NT2/D1 (cell line): Measurements from ENCODE around the gene ADCYAP1.
A peak's percentile ranks its signal among the peaks of the same experiment; 100 is the strongest.

ENCODE experiments used
- DNase-seq: peaks from one replicate; pipeline ENCODE4 v3.0.0-alpha.2; 2011; ENCODE audit warnings: low read depth, low spot score
- H3K27me3 ChIP-seq: 2 replicates; pipeline ENCODE4 v1.6.0; 2011; ENCODE audit warnings: mild to moderate bottlenecking; ENCODE audit not compliant: insufficient read length, insufficient read depth
- H3K36me3 ChIP-seq: 2 replicates; pipeline ENCODE4 v1.6.1; 2011; ENCODE audit warnings: mild to moderate bottlenecking, low read length, mixed read lengths; ENCODE audit not compliant: insufficient read depth, insufficient read length
- H3K4me1 ChIP-seq: 2 replicates; pipeline ENCODE4 v1.5.1; 2011; ENCODE audit not compliant: insufficient read depth, insufficient read length
- H3K4me3 ChIP-seq: 2 replicates; pipeline ENCODE4 v1.5.1; 2011; ENCODE audit warnings: low read depth; ENCODE audit not compliant: insufficient read length
- H3K9ac ChIP-seq: 2 replicates; pipeline ENCODE4 v1.6.0; 2011; ENCODE audit warnings: low read depth; ENCODE audit not compliant: insufficient read length
- H3K9me3 ChIP-seq: 2 replicates; pipeline ENCODE4 v1.5.1; 2011; ENCODE audit warnings: mild to moderate bottlenecking, low read length; ENCODE audit not compliant: insufficient read depth
- SUZ12 ChIP-seq: IDR thresholded peaks from 2 replicates; pipeline ENCODE4 v1.6.1; 2011; ENCODE audit not compliant: insufficient read length, insufficient read depth; ENCODE audit errors: extremely low read depth
- YY1 ChIP-seq: IDR thresholded peaks from 2 replicates; pipeline ENCODE4 v1.6.1; 2011; ENCODE audit not compliant: insufficient read length, insufficient read depth
- ZNF274 ChIP-seq: IDR thresholded peaks from 2 replicates; pipeline ENCODE4 v1.6.1; 2011; ENCODE audit warnings: mild to moderate bottlenecking, low read depth, low read length

ADCYAP1 gene

GRCh38 chr18:906416-907114, 1.9 kb downstream of the ADCYAP1 start:
- Histone ChIP-seq H3K9ac (no peak overlapping the region), H3K4me1 (no peaks in the 10 kb centered on the region), H3K9me3 (no peaks in the 10 kb centered on the region), H3K36me3 (no peaks in the 10 kb centered on the region), H3K27me3 (peaks cover 92% of the 10 kb centered on the region), H3K4me3 (peak overlapping the region; percentile 34)
- peak; percentile 36 for DNase-seq
- TF ChIP-seq ZNF274 (no peak), YY1 (no peak), SUZ12 (peak; percentile 74)

DNA sequence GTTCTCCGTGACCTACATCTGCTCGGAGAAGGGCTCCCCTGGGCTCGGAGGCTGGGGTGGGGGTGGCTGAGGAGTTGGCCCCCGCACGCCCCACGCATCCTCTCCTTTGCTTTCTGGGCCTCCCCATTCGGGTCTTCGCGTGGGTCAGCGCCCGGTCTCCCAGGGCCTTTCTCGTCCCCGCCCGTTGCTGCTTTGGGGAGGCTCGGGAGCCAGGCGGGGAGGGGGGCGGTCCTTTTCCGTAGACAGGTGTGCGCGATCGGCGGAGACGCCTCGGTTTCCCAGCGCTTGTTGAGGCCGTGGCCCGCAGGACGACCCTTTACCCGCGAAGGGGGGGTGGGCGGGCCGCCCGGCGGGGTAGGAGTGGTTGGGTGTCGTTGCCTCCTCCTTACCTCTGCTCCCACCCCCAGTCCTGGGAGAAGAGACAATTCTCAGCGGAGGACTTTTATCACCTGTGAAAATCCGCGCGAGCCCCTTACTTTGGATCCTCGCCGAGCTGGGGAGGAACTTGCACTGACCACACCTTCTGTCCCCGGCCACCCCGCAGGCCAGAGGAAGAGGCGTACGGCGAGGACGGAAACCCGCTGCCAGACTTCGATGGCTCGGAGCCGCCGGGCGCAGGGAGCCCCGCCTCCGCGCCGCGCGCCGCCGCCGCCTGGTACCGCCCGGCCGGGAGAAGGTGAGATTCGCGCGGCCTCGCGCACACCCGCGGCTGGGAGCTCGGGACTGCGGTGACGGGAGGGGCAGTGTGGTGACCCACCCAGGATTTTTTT, 2.6 kb downstream of the ADCYAP1 start:
- H3K36me3 ChIP-seq: no peaks in the 10 kb centered on the region
- H3K27me3 ChIP-seq: peaks cover 100% of the 10 kb centered on the region
- TF ChIP-seq SUZ12 (no peak), ZNF274 (no peak), YY1 (no peak)
- H3K4me3 ChIP-seq: peak overlapping the region; percentile 34
- H3K9me3 ChIP-seq: no peaks in the 10 kb centered on the region
- DNase-seq: no peak
- no peaks in the 10 kb centered on the region for H3K4me1 ChIP-seq
- no peak overlapping the region for H3K9ac ChIP-seq

DNA sequence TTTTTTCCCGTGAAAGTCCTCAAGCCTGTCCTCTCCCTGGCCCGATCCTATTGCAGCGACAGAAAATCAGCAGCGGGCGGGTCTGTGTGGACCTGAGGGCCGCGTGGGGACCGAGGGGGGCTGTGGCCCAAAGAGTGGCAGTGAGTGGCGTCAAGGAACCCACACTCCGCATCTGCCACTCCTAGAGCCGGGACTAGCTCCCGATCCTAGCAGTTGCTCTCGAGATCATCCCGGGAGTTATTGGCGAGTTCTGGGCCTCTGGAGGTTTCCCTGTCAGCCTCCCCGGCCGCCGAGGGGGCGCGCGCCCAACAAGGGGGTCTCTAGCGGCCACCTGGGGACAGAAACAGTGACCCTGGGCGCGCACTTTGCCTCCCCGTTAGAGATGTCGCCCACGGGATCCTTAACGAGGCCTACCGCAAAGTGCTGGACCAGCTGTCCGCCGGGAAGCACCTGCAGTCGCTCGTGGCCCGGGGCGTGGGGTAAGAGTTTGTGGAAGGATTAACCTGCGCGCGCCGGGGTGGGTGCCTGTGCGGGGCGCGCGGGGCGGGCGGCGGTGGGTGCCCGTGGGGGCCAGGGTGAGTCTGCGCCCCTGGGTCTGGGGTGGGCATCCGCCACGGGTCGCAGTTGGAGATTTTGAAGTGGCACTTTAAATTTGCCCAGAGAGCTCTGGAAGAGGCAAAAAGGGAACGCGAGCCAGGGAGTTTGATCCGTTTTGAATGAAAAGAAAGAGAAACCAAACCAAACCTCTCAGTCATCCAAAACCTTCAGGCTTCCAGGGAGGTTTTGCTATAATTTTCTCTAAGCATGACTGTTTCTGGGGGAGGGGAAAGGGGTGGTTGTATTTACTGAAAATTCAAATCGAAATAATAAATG, 3.5 kb downstream of the ADCYAP1 start:
- H3K4me1 ChIP-seq: no peaks in the 10 kb centered on the region
- H3K36me3 ChIP-seq: no peaks in the 10 kb centered on the region
- H3K27me3 ChIP-seq: peaks cover 94% of the 10 kb centered on the region
- peak overlapping the region; percentile 34 for H3K4me3 ChIP-seq
- no peaks in the 10 kb centered on the region for H3K9me3 ChIP-seq
- DNase-seq: no peak
- TF ChIP-seq YY1 (no peak), SUZ12 (no peak), ZNF274 (no peak)
- no peak overlapping the region for H3K9ac ChIP-seq

- H3K9me3 ChIP-seq: no peaks in the 10 kb centered on the region
- H3K27me3 ChIP-seq: peaks cover 85% of the 10 kb centered on the region
- H3K4me3 ChIP-seq: peak overlapping the region; percentile 32
- TF ChIP-seq SUZ12 (peak; percentile 92), ZNF274 (no peak), YY1 (no peak)
- no peak for DNase-seq
- H3K36me3 ChIP-seq: no peaks in the 10 kb centered on the region
- no peaks in the 10 kb centered on the region for H3K4me1 ChIP-seq
- H3K9ac ChIP-seq: peak overlapping the region; percentile 21
Measured at GRCh38 chr18:908758-909724, 4.4 kb downstream of the ADCYAP1 start.

GRCh38 chr18:910247-910646, 5.6 kb downstream of the ADCYAP1 start:
- no peak overlapping the region for H3K4me3 ChIP-seq
- H3K9me3 ChIP-seq: no peaks in the 10 kb centered on the region
- H3K4me1 ChIP-seq: no peaks in the 10 kb centered on the region
- H3K27me3 ChIP-seq: peaks cover 73% of the 10 kb centered on the region
- H3K36me3 ChIP-seq: no peaks in the 10 kb centered on the region
- no peak overlapping the region for H3K9ac ChIP-seq
- no peak for DNase-seq
- TF ChIP-seq ZNF274 (no peak), SUZ12 (no peak), YY1 (no peak)

- TF ChIP-seq YY1: no peak
- no peak for TF ChIP-seq ZNF274
- TF ChIP-seq SUZ12: no peak
- Histone ChIP-seq H3K9ac (no peak overlapping the region), H3K36me3 (no peaks in the 10 kb centered on the region), H3K4me3 (no peak overlapping the region), H3K9me3 (no peaks in the 10 kb centered on the region), H3K27me3 (peaks cover 65% of the 10 kb centered on the region), H3K4me1 (no peaks in the 10 kb centered on the region)
- no peak for DNase-seq
Measured at GRCh38 chr18:911025-911424, 6.4 kb downstream of the ADCYAP1 start.
